ENCODE results near the gene COL1A1. TPM values are rescaled to one million over a fixed set of nuclear protein-coding genes. Genes with fewer than 3 reads are reported as not detected.
A peak's percentile ranks its signal among the peaks of the same experiment; 100 is the strongest.

The COL1A1 gene
- total RNA-seq, 3 donors from 2014 or later = 23.4 to 67.2 (median 44.5) TPM

- TF ChIP-seq POLR2A (IDR thresholded peaks at IDR 0.05) (no peak), CTCF (IDR thresholded peaks at IDR 0.05) (no peak), POLR2AphosphoS5 (IDR thresholded peaks at IDR 0.05) (no peak)
- no peaks in the 10 kb centered on the region for H3K27me3 ChIP-seq
- no peak overlapping the region for H3K4me3 ChIP-seq
- DNase-seq (ENCODE audit: low spot score in 2 of 2) = no peak
- H3K9me3 ChIP-seq = no peaks in the 10 kb centered on the region
- H3K27ac ChIP-seq = peak overlapping the region in 1 of 2 donors; percentile 72
- no peaks in the 10 kb centered on the region for H3K4me1 ChIP-seq
- intact Hi-C loops (cut with DNase I; ENCODE audit: low total_unique reads) = no loop called here
- H3K36me3 ChIP-seq = no peaks in the 10 kb centered on the region
These were observed 11.7 kb downstream of the COL1A1 start for GRCh38 chr17:50189550-50190292.

GRCh38 chr17:50188921-50189549 is 12.4 kb downstream of the COL1A1 start:
- no peaks in the 10 kb centered on the region for H3K36me3 ChIP-seq
- H3K4me1 ChIP-seq = no peaks in the 10 kb centered on the region
- peak overlapping the region; percentile 13 to 72 for H3K27ac ChIP-seq
- H3K4me3 ChIP-seq = no peak overlapping the region
- TF ChIP-seq POLR2AphosphoS5 (IDR thresholded peaks at IDR 0.05) (no peak), POLR2A (IDR thresholded peaks at IDR 0.05) (no peak), CTCF (IDR thresholded peaks at IDR 0.05) (no peak)
- no peaks in the 10 kb centered on the region for H3K9me3 ChIP-seq
- intact Hi-C loops (cut with DNase I; ENCODE audit: low total_unique reads) = no loop called here
- DNase-seq (ENCODE audit: low spot score in 2 of 2) = no peak
- no peaks in the 10 kb centered on the region for H3K27me3 ChIP-seq

GRCh38 chr17:50188531-50188920 is 12.9 kb downstream of the COL1A1 start:
- Histone ChIP-seq H3K9me3 (no peaks in the 10 kb centered on the region), H3K4me1 (no peaks in the 10 kb centered on the region), H3K27me3 (no peaks in the 10 kb centered on the region), H3K36me3 (no peaks in the 10 kb centered on the region), H3K27ac (peak overlapping the region; percentile 13 to 72), H3K4me3 (no peak overlapping the region)
- no peak for TF ChIP-seq CTCF (IDR thresholded peaks at IDR 0.05)
- no peak for TF ChIP-seq POLR2A (IDR thresholded peaks at IDR 0.05)
- TF ChIP-seq POLR2AphosphoS5 (IDR thresholded peaks at IDR 0.05) = no peak
- intact Hi-C loops (cut with DNase I; ENCODE audit: low total_unique reads) = no loop called here
- DNase-seq (ENCODE audit: low spot score in 2 of 2) = no peak

- peak overlapping the region; percentile 13 to 72 for H3K27ac ChIP-seq
- H3K36me3 ChIP-seq = no peaks in the 10 kb centered on the region
- H3K27me3 ChIP-seq = no peaks in the 10 kb centered on the region
- intact Hi-C loops (cut with DNase I; ENCODE audit: low total_unique reads) = no loop called here
- H3K4me3 ChIP-seq = no peak overlapping the region
- no peak for DNase-seq (ENCODE audit: low spot score in 2 of 2)
- H3K9me3 ChIP-seq = no peaks in the 10 kb centered on the region
- H3K4me1 ChIP-seq = no peaks in the 10 kb centered on the region
- TF ChIP-seq CTCF (IDR thresholded peaks at IDR 0.05) (no peak), POLR2A (IDR thresholded peaks at IDR 0.05) (no peak), POLR2AphosphoS5 (IDR thresholded peaks at IDR 0.05) (no peak)
These were observed 13.5 kb downstream of the COL1A1 start for GRCh38 chr17:50187751-50188530.

GRCh38 chr17:50187394-50187725 is 14.1 kb downstream of the COL1A1 start:
- TF ChIP-seq CTCF (IDR thresholded peaks at IDR 0.05) (no peak), POLR2AphosphoS5 (IDR thresholded peaks at IDR 0.05) (no peak), POLR2A (IDR thresholded peaks at IDR 0.05) (no peak)
- Histone ChIP-seq H3K9me3 (no peaks in the 10 kb centered on the region), H3K27me3 (no peaks in the 10 kb centered on the region), H3K36me3 (no peaks in the 10 kb centered on the region), H3K4me1 (no peaks in the 10 kb centered on the region), H3K4me3 (no peak overlapping the region), H3K27ac (peak overlapping the region; percentile 40 to 72)
- intact Hi-C loops (cut with DNase I; ENCODE audit: low total_unique reads) = no loop called here
- no peak for DNase-seq (ENCODE audit: low spot score in 2 of 2)
